ENCODE data around the gene EFCAB7. TPM values are rescaled to one million over a fixed set of nuclear protein-coding genes. Genes with fewer than 3 reads are reported as not detected.

Gene EFCAB7
- total and polyA plus RNA-seq, 2 of the 13 experiments (the other 11 are each of a cell fraction or from before 2014, with no cell fraction given): 1.7 to 5.4 TPM

DNA sequence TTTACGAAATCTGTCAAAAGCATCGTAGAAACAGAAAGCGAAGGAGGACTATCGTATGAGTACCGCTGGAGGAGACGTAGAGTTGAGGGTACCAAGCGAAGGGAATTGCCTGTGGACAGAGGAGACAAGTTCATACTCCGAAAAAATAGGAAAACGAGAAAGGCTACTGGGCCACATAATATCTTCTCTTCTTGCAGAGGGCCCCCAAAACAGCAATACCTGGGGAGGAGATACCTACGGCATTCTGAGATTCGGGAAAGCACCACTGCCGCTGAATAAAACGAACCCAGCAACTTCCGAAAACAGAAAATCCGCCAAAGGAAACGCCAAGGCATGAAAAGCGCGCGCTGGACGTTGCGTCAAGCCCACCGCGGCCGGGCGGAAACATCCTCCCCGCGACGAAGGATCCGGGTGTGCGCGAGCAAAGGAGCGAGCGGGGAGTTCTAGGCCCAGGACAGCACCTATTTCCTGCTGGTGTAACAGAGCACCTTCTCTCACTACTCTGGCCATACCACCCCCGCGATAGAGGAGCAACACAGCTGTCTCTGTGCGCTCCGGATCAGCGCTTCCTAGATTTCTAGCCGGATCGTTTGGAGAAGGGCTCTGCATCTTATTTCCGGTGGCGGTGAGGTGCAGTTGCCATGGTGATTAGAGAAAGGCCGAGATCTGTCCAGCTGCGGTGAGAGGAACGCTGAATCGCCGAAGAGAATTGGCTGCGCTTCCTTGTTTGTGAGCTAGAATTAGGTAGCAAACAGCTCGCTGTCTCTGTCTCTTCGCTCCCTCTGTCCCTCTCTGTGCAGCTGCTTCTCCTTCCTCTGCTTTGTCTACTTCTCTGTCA lies at the start of gene EFCAB7, which contains the start of gene ITGB3BP (continued):
- TF ChIP-seq ZBED4 (CRISPR knock-in tag; IDR thresholded peaks at IDR 0.05; ENCODE audit: borderline replicate concordance): no peak
- peak; percentile 63; the same call in 1 of the 2 replicates for TF ChIP-seq HCFC1 (IDR thresholded peaks at IDR 0.05; ENCODE audit: low read depth, low read length)
- TF ChIP-seq ZNF160 (CRISPR knock-in tag; IDR thresholded peaks at IDR 0.05): peak; percentile 91
- peak; percentile 72 for TF ChIP-seq ZHX2 (IDR thresholded peaks at IDR 0.05; ENCODE audit: low read depth)
- no peak; the same call in 1 of the 2 replicates for TF ChIP-seq ZHX2 (CRISPR knock-in tag; IDR thresholded peaks at IDR 0.05; ENCODE audit: borderline replicate concordance)
- peak; percentile 73; the same call in 1 of the 2 replicates for TF ChIP-seq ZNF878 (CRISPR knock-in tag; IDR thresholded peaks at IDR 0.05)
- TF ChIP-seq, protein P1, sequence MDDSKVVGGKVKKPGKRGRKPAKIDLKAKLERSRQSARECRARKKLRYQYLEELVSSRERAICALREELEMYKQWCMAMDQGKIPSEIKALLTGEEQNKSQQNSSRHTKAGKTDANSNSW (CRISPR knock-in tag; IDR thresholded peaks at IDR 0.05; ENCODE audit: borderline replicate concordance): peak; percentile 67; the same call in 1 of the 2 replicates
- TF ChIP-seq SOX13 (IDR thresholded peaks at IDR 0.05): no peak
- peak; percentile 62 to 95 for TF ChIP-seq SOX13 (CRISPR knock-in tag; conservative IDR thresholded peaks at IDR 0.05 in 1 of 2, IDR thresholded peaks at IDR 0.05 in 1 of 2)
- no peak for TF ChIP-seq POLR2AphosphoS2 (IDR thresholded peaks at IDR 0.05; ENCODE audit: low read depth, low read length)
- TF ChIP-seq ZNF720 (CRISPR knock-in tag; IDR thresholded peaks at IDR 0.05): no peak
- TF ChIP-seq RARA (CRISPR knock-in tag; IDR thresholded peaks at IDR 0.05): 0 out of 2 replicates have a peak, but pooled peaks have one; percentile 15
- peak; percentile 99 for TF ChIP-seq ZNF768 (CRISPR knock-in tag; IDR thresholded peaks at IDR 0.05)
- TF ChIP-seq, protein P2, sequence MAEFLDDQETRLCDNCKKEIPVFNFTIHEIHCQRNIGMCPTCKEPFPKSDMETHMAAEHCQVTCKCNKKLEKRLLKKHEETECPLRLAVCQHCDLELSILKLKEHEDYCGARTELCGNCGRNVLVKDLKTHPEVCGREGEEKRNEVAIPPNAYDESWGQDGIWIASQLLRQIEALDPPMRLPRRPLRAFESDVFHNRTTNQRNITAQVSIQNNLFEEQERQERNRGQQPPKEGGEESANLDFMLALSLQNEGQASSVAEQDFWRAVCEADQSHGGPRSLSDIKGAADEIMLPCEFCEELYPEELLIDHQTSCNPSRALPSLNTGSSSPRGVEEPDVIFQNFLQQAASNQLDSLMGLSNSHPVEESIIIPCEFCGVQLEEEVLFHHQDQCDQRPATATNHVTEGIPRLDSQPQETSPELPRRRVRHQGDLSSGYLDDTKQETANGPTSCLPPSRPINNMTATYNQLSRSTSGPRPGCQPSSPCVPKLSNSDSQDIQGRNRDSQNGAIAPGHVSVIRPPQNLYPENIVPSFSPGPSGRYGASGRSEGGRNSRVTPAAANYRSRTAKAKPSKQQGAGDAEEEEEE (CRISPR knock-in tag; IDR thresholded peaks at IDR 0.05; ENCODE audit: borderline replicate concordance): no peak
- TF ChIP-seq GPN1 (CRISPR knock-in tag; IDR thresholded peaks at IDR 0.05; ENCODE audit: borderline replicate concordance): no peak
- no peak for TF ChIP-seq BRCA1 (CRISPR knock-in tag; IDR thresholded peaks at IDR 0.05)
